ENCODE results near the gene PARL. TPM values are rescaled to one million over a fixed set of nuclear protein-coding genes. Genes with fewer than 3 reads are reported as not detected.
A peak's percentile ranks its signal among the peaks of the same experiment; 100 is the strongest.

Gene PARL
- total and polyA plus RNA-seq, 2 experiments from 2014 or later, result 32.3 to 47.9 TPM

- peak; percentile 62 for DNase-seq (ENCODE audit: low spot score)
- no peaks in the 10 kb centered on the region for H3K9me3 ChIP-seq (ENCODE audit: low read depth)
- TF ChIP-seq CTCF (IDR thresholded peaks at IDR 0.05; ENCODE audit: poor library complexity) (peak; percentile 82), EZH2phosphoT487 (IDR thresholded peaks at IDR 0.05; ENCODE audit: low read depth, severe bottlenecking, unreplicated experiment) (no peak), EZH2 (IDR thresholded peaks at IDR 0.05; ENCODE audit: borderline replicate concordance) (no peak)
- no peaks in the 10 kb centered on the region for H3K36me3 ChIP-seq (replicated peaks; ENCODE audit: insufficient read depth, low read depth)
- H2AFZ ChIP-seq, result no peak overlapping the region
- WGBS (ENCODE audit: low lambda C conversion rate, missing lambda C conversion rate), result 22% methylated on average over 5 of the region's 5 CpGs
- H3K4me1 ChIP-seq (ENCODE audit: insufficient read depth), result peaks cover 3% of the 10 kb centered on the region
- no peaks in the 10 kb centered on the region for H3K79me2 ChIP-seq
- no peak overlapping the region for H3K4me2 ChIP-seq
- H3K9me2 ChIP-seq (replicated peaks; ENCODE audit: insufficient read depth), result no peaks in the 10 kb centered on the region
- H4K20me1 ChIP-seq (ENCODE audit: insufficient read depth, poor library complexity, severe bottlenecking), result no peaks in the 10 kb centered on the region
- H3K27me3 ChIP-seq, result no peaks in the 10 kb centered on the region
- no peak overlapping the region for H3K4me3 ChIP-seq
- no peak overlapping the region for H3K27ac ChIP-seq
These were observed 10.6 kb upstream of the PARL start for GRCh38 chr3:183895296-183895695.

DNA sequence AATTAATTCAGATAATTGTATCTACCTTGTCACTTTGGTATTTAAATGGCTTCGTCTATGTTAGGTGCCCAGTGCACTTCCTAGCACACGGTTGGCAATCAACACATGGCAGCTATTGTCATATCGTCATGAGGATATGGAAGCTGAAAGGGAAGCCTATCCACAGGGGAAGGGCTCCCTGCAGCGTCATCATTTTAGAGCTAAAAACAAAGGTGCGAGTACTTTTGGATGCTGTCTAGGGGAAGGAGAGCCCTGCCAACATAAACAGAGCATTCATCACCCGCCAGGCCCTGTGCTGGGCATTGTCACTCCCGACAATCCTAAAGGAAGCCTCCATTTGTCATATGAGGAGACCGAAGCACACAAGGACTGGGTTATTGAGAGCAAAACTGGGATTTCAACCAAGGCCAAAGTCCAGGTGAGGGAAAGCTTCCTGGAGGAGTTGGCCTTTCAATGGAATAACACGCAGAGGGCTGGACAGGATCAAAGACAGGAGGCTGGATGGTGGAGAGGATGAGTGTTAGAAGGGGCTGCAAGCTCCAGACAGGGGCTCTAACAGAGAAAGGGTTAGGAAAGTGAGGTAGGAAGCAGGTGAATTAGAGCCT is 8.0 kb upstream of the PARL start:
- 71% methylated on average over 9 of the region's 9 CpGs for WGBS (ENCODE audit: low lambda C conversion rate, missing lambda C conversion rate)
- peak; percentile 41 for DNase-seq (ENCODE audit: low spot score)
- no peak for TF ChIP-seq EZH2 (IDR thresholded peaks at IDR 0.05; ENCODE audit: borderline replicate concordance)
- TF ChIP-seq CTCF (IDR thresholded peaks at IDR 0.05; ENCODE audit: poor library complexity), result no peak
- no peak for TF ChIP-seq EZH2phosphoT487 (IDR thresholded peaks at IDR 0.05; ENCODE audit: low read depth, severe bottlenecking, unreplicated experiment)

DNA sequence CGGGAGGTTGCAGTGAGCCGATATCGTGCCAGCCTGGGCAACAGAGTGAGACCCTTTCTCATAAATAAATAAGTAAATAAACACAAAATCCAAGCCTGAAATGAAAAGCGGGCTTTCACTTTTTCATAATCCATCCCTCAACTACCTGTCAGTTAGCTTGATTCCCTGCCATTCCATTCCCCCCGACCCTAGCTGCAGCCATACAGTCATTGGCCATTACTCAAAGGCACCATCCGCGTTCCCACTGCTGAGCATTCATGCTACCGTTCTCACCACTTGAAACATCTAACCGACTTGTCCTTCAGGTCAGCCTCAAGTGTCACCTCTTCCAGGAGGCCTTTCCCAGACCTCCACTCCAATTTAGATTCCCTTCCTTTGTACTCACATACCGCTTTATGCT is 1.1 kb upstream of the PARL start:
- Histone ChIP-seq H4K20me1 (ENCODE audit: insufficient read depth, poor library complexity, severe bottlenecking) (peaks cover 19% of the 10 kb centered on the region), H3K27me3 (no peaks in the 10 kb centered on the region), H3K36me3 (replicated peaks; ENCODE audit: insufficient read depth, low read depth) (no peaks in the 10 kb centered on the region), H3K9me3 (ENCODE audit: low read depth) (no peaks in the 10 kb centered on the region), H2AFZ (no peak overlapping the region), H3K4me3 (no peak overlapping the region), H3K4me1 (ENCODE audit: insufficient read depth) (peaks cover 14% of the 10 kb centered on the region), H3K4me2 (no peak overlapping the region), H3K79me2 (peaks cover 37% of the 10 kb centered on the region), H3K27ac (no peak overlapping the region), H3K9me2 (replicated peaks; ENCODE audit: insufficient read depth) (no peaks in the 10 kb centered on the region)
- no peak for DNase-seq (ENCODE audit: low spot score)
- TF ChIP-seq CTCF (IDR thresholded peaks at IDR 0.05; ENCODE audit: poor library complexity), result no peak
- no peak for TF ChIP-seq EZH2phosphoT487 (IDR thresholded peaks at IDR 0.05; ENCODE audit: low read depth, severe bottlenecking, unreplicated experiment)
- TF ChIP-seq EZH2 (IDR thresholded peaks at IDR 0.05; ENCODE audit: borderline replicate concordance), result no peak
- WGBS (ENCODE audit: low lambda C conversion rate, missing lambda C conversion rate), result 96% methylated on average over 10 of the region's 10 CpGs

More for the DNA sequence above, 8.0 kb upstream of the PARL start:
- Histone ChIP-seq H2AFZ (no peak overlapping the region), H3K9me2 (replicated peaks; ENCODE audit: insufficient read depth) (no peaks in the 10 kb centered on the region), H3K4me1 (ENCODE audit: insufficient read depth) (peaks cover 3% of the 10 kb centered on the region), H3K79me2 (no peaks in the 10 kb centered on the region), H3K27ac (peak overlapping the region; percentile 56), H4K20me1 (ENCODE audit: insufficient read depth, poor library complexity, severe bottlenecking) (no peaks in the 10 kb centered on the region), H3K4me3 (no peak overlapping the region), H3K36me3 (replicated peaks; ENCODE audit: insufficient read depth, low read depth) (no peaks in the 10 kb centered on the region), H3K4me2 (no peak overlapping the region), H3K27me3 (no peaks in the 10 kb centered on the region), H3K9me3 (ENCODE audit: low read depth) (no peaks in the 10 kb centered on the region)

All from hepatocyte (in vitro differentiated cells).